GM12878 (cell line): ENCODE measurements around the gene PSMD13. TPM values are rescaled to one million over a fixed set of nuclear protein-coding genes. Genes with fewer than 3 reads are reported as not detected.

ENCODE experiments used
- BCL11A ChIP-seq: IDR thresholded peaks from 2 replicates; pipeline ENCODE4 v1.6.1; 2011; ENCODE audit warnings: low read depth, low read length
- BMI1 ChIP-seq: fragments of 450-650 bp; IDR thresholded peaks from 2 replicates; pipeline ENCODE4 v1.6.1; 2016; ENCODE audit warnings: mild to moderate bottlenecking, moderate library complexity, borderline replicate concordance
- BRCA1 ChIP-seq: IDR thresholded peaks from 2 replicates; pipeline ENCODE4 v1.6.1; 2011; ENCODE audit warnings: low read depth, low read length, improper control_type of control experiment
- CREM ChIP-seq: IDR thresholded peaks from 2 replicates; pipeline ENCODE4 v1.6.1; 2014; ENCODE audit warnings: antibody characterized with exemption, low read depth
- DPF2 ChIP-seq: fragments of 450-650 bp; IDR thresholded peaks from 2 replicates; pipeline ENCODE4 v1.6.1; 2017; ENCODE audit warnings: mild to moderate bottlenecking
- ETV6 ChIP-seq, 2 experiments: fragments of 450-650 bp in 1 of 2; IDR thresholded peaks in 1 of 2; conservative IDR thresholded peaks in 1 of 2; 2 replicates each; pipeline ENCODE4 v1.6.1; 2014; ENCODE audit warnings: antibody characterized with exemption in 1 of 2, borderline replicate concordance in 1 of 2, low read depth in 1 of 2, mild to moderate bottlenecking in 1 of 2, moderate library complexity in 1 of 2
- HDAC6 ChIP-seq: fragments of 200-600 bp; sonication (generic); IDR thresholded peaks from one replicate; pipeline ENCODE4 v1.8.0; 2017; ENCODE audit warnings: antibody characterized with exemption; ENCODE audit not compliant: unreplicated experiment
- IKZF1 ChIP-seq: fragments of 450-650 bp; conservative IDR thresholded peaks from 2 replicates; pipeline ENCODE4 v1.6.1; 2017; ENCODE audit warnings: antibody characterized with exemption, mild to moderate bottlenecking
- IRF4 ChIP-seq: IDR thresholded peaks from 2 replicates; pipeline ENCODE4 v1.6.1; 2011; ENCODE audit warnings: low read depth, low read length
- MYC ChIP-seq: IDR thresholded peaks from 2 replicates; pipeline ENCODE4 v1.6.1; 2011; ENCODE audit warnings: mild to moderate bottlenecking, low read length, moderate library complexity, inconsistent platforms; ENCODE audit not compliant: insufficient read depth, insufficient replicate concordance, insufficient read length, severe bottlenecking
- NBN ChIP-seq: fragments of 450-650 bp; IDR thresholded peaks from 2 replicates; pipeline ENCODE4 v1.6.1; 2016
- NR2F1 ChIP-seq: fragments of 450-650 bp; conservative IDR thresholded peaks from 2 replicates; pipeline ENCODE4 v1.6.1; 2017; ENCODE audit warnings: mild to moderate bottlenecking
- NRF1 ChIP-seq: conservative IDR thresholded peaks from 2 replicates; pipeline ENCODE4 v1.6.1; 2011; ENCODE audit warnings: mild to moderate bottlenecking, low read depth, low read length, improper control_type of control experiment
- RELA ChIP-seq: fragments of 450-650 bp; IDR thresholded peaks from 2 replicates; pipeline ENCODE4 v1.8.0; 2014; ENCODE audit warnings: borderline replicate concordance; ENCODE audit not compliant: partially characterized antibody
- SIN3A ChIP-seq: IDR thresholded peaks from 2 replicates; pipeline ENCODE4 v1.6.1; 2012; ENCODE audit warnings: low read depth, low read length, improper control_type of control experiment
- SMC3 ChIP-seq: IDR thresholded peaks from 2 replicates; pipeline ENCODE4 v1.6.1; 2011; ENCODE audit warnings: low read length, improper control_type of control experiment, borderline replicate concordance
- SP1 ChIP-seq: IDR thresholded peaks from one replicate; pipeline ENCODE4 v1.6.1; 2011; ENCODE audit warnings: low read depth, low read length
- SUZ12 ChIP-seq: fragments of 200-600 bp; sonication (generic); IDR thresholded peaks from one replicate; pipeline ENCODE4 v1.6.1; 2018; ENCODE audit warnings: antibody characterized with exemption, mild to moderate bottlenecking; ENCODE audit not compliant: unreplicated experiment
- TCF7 ChIP-seq: IDR thresholded peaks from 2 replicates; pipeline ENCODE4 v1.6.1; 2014; ENCODE audit warnings: antibody characterized with exemption, borderline replicate concordance
- ZNF207 ChIP-seq: fragments of 450-650 bp; IDR thresholded peaks from 2 replicates; pipeline ENCODE4 v1.6.1; 2014; ENCODE audit warnings: antibody characterized with exemption, mild to moderate bottlenecking, borderline replicate concordance
- ZSCAN29 ChIP-seq: fragments of 450-650 bp; IDR thresholded peaks from 2 replicates; pipeline ENCODE4 v1.6.1; 2017; ENCODE audit warnings: mild to moderate bottlenecking, moderate library complexity
- polyA plus RNA-seq, 11 experiments: library from polyadenylated mRNA; depleted of rRNA in 4 of 11; unstranded in 6 of 11; stranded (reverse) in 5 of 11; fragments of >200 nt; fragmentation: Nextera tagmentation in 4 of 11; fragmentation: Illumina TruSeq in 1 of 11; extraction: Ambion mirVana in 4 of 11; extraction: Trizol in 1 of 11; gene quantifications; 1 replicate in 1 of 11; 2 replicates in 10 of 11; pipeline versions ENCODE4 v1.2.1 to v1.2.3, GENCODE V29; 2011 to 2016; ENCODE audit warnings: inconsistent platforms in 2 of 11, missing spikeins in 2 of 11, low read depth in 1 of 11
- total RNA-seq, 4 experiments: library from RNA; depleted of rRNA in 3 of 4; stranded (reverse); fragments of >200 nt in 3 of 4; fragmentation: Illumina TruSeq in 1 of 4; extraction: Trizol in 1 of 4; gene quantifications; 2 replicates each; pipeline versions ENCODE4 v1.2.1 to v1.2.3, GENCODE V29; 2013 to 2021
- TF ChIP-seq, protein P1 (sequence below): fragments of 450-650 bp; IDR thresholded peaks from 2 replicates; pipeline ENCODE4 v1.6.1; 2017; ENCODE audit warnings: antibody characterized with exemption, mild to moderate bottlenecking, moderate library complexity
- TF ChIP-seq, protein P2 (sequence below): IDR thresholded peaks from 2 replicates; pipeline ENCODE4 v1.6.1; 2012; ENCODE audit warnings: low read depth, low read length, improper control_type of control experiment
- TF ChIP-seq, protein P3 (sequence below): fragments of 450-650 bp; IDR thresholded peaks from 2 replicates; pipeline ENCODE4 v1.6.1; 2016; ENCODE audit warnings: mild to moderate bottlenecking, moderate library complexity, borderline replicate concordance

PSMD13 gene
- total and polyA plus RNA-seq, 10 of the 15 experiments (the other 5 are each of a cell fraction or from before 2014, with no cell fraction given): 141 to 303 (median 177) TPM

DNA sequence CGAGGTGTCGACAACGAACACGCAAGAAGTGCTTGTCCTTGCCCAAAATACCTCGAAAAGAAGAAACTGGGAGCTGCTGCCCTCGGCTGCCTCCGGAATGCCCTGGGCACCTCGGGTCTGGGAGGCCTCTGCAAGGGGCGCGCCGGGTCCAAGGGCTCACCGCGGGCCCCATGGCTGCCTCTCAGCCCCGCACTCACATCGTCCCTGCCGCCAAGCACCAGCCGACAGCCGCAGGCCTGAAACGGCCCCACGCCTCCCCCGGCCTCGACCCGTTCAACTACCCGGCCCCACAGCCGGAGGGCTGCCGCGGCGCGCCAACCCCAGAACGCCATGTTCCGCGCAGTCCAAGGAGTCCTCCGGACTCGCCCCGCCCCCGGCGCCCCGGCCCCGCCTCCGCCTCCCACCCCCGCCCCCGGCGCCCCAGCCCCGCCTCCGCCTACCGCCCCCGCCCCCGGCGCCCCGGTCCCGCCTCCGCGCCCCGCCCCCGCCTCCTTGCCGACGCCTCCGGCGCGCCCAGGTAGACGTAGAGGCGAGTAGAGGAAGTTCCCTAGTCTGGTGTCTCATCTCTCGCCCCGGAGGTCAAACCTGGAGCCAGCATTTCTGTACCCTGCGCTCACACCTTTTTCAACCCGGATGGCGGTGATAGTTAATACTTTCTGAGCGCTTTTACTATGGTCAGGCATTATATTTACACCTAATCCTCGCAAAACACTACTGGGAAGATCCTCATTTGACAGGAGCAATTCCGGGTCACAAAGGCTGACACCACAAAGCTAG is 591 bp upstream of the PSMD13 start, which contains the start of gene SIRT3 (continued):
- TF ChIP-seq, protein P1, sequence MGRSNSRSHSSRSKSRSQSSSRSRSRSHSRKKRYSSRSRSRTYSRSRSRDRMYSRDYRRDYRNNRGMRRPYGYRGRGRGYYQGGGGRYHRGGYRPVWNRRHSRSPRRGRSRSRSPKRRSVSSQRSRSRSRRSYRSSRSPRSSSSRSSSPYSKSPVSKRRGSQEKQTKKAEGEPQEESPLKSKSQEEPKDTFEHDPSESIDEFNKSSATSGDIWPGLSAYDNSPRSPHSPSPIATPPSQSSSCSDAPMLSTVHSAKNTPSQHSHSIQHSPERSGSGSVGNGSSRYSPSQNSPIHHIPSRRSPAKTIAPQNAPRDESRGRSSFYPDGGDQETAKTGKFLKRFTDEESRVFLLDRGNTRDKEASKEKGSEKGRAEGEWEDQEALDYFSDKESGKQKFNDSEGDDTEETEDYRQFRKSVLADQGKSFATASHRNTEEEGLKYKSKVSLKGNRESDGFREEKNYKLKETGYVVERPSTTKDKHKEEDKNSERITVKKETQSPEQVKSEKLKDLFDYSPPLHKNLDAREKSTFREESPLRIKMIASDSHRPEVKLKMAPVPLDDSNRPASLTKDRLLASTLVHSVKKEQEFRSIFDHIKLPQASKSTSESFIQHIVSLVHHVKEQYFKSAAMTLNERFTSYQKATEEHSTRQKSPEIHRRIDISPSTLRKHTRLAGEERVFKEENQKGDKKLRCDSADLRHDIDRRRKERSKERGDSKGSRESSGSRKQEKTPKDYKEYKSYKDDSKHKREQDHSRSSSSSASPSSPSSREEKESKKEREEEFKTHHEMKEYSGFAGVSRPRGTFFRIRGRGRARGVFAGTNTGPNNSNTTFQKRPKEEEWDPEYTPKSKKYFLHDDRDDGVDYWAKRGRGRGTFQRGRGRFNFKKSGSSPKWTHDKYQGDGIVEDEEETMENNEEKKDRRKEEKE: no peak
- TF ChIP-seq ZSCAN29 (no peak; the same call in 1 of the 2 replicates), DPF2 (peak; percentile 71), IRF4 (no peak), ZNF207 (no peak), MYC (no peak), HDAC6 (peak; percentile 17), NRF1 (no peak), SMC3 (peak; percentile 2; the same call in 1 of the 2 replicates), NBN (peak; percentile 84), IKZF1 (peak; percentile 52), RELA (peak; percentile 38), TCF7 (no peak), BMI1 (peak; percentile 74; the same call in 1 of the 2 replicates), BRCA1 (no peak), SUZ12 (no peak), ETV6 (conservative IDR thresholded peaks at IDR 0.05 in 1 of 2, IDR thresholded peaks at IDR 0.05 in 1 of 2; ENCODE audit: borderline replicate concordance in 1 of 2, low read depth in 1 of 2) (no peak; a peak in 1 of 4 replicates), CREM (peak; percentile 75), BCL11A (no peak), NR2F1 (peak; percentile 94), SP1 (no peak), SIN3A (no peak)
- TF ChIP-seq, protein P2, sequence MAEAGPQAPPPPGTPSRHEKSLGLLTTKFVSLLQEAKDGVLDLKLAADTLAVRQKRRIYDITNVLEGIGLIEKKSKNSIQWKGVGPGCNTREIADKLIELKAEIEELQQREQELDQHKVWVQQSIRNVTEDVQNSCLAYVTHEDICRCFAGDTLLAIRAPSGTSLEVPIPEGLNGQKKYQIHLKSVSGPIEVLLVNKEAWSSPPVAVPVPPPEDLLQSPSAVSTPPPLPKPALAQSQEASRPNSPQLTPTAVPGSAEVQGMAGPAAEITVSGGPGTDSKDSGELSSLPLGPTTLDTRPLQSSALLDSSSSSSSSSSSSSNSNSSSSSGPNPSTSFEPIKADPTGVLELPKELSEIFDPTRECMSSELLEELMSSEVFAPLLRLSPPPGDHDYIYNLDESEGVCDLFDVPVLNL: no peak
- TF ChIP-seq, protein P3, sequence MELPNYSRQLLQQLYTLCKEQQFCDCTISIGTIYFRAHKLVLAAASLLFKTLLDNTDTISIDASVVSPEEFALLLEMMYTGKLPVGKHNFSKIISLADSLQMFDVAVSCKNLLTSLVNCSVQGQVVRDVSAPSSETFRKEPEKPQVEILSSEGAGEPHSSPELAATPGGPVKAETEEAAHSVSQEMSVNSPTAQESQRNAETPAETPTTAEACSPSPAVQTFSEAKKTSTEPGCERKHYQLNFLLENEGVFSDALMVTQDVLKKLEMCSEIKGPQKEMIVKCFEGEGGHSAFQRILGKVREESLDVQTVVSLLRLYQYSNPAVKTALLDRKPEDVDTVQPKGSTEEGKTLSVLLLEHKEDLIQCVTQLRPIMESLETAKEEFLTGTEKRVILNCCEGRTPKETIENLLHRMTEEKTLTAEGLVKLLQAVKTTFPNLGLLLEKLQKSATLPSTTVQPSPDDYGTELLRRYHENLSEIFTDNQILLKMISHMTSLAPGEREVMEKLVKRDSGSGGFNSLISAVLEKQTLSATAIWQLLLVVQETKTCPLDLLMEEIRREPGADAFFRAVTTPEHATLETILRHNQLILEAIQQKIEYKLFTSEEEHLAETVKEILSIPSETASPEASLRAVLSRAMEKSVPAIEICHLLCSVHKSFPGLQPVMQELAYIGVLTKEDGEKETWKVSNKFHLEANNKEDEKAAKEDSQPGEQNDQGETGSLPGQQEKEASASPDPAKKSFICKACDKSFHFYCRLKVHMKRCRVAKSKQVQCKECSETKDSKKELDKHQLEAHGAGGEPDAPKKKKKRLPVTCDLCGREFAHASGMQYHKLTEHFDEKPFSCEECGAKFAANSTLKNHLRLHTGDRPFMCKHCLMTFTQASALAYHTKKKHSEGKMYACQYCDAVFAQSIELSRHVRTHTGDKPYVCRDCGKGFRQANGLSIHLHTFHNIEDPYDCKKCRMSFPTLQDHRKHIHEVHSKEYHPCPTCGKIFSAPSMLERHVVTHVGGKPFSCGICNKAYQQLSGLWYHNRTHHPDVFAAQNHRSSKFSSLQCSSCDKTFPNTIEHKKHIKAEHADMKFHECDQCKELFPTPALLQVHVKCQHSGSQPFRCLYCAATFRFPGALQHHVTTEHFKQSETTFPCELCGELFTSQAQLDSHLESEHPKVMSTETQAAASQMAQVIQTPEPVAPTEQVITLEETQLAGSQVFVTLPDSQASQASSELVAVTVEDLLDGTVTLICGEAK: peak; percentile 96; the same call in 1 of the 2 replicates
